K562 (cell line): Measurements from ENCODE around the gene NUP188. TPM values are rescaled to one million over a fixed set of nuclear protein-coding genes. Genes with fewer than 3 reads are reported as not detected.
A peak's percentile ranks its signal among the peaks of the same experiment; 100 is the strongest.

Experiments
- ATAC-seq: fragments of 200-7000 bp; cut with Tn5 transposase; 3 replicates; pipeline ENCODE4 v1.9.1; 2020; ENCODE audit warnings: moderate library complexity
- BruUV-seq: library from RNA; stranded (reverse); fragments of 400-500 nt; replicated peaks from 2 replicates; lab custom pipeline; 2021; lab: Mats Ljungman, UMichigan
- CTCF ChIA-PET: fragments of 300-600 bp; formaldehyde crosslinking; extraction: SDS; loops from one replicate; lab custom pipeline; 2021; ENCODE audit warnings: low intra/inter-chr PET ratio; lab: Yijun Ruan, JAX
- POLR2A ChIA-PET: fragments of 300-600, 350-650 bp; sonication (Branson Sonifier 250); formaldehyde crosslinking; extraction: SDS; loops from one replicate; lab custom pipeline; 2021; ENCODE audit warnings: antibody characterized with exemption, inconsistent platforms; lab: Yijun Ruan, JAX
- DNase-seq, 4 experiments: peaks; one replicate each; pipeline versions ENCODE4 v3.0.0 to v3.0.0-alpha.2; 2011 to 2018; ENCODE audit warnings: low spot score in 3 of 4, mixed read lengths in 3 of 4; ENCODE audit errors: extremely low read depth in 1 of 4
- FAIRE-seq: peaks from 2 replicates; lab custom pipeline; 2011; peaks lifted over from hg19 to GRCh38; lab: Jason Lieb, UNC
- H2AFZ ChIP-seq: 2 replicates; pipeline ENCODE4 v1.6.0; 2011; ENCODE audit warnings: low read depth, low read length, control low read depth, inconsistent platforms
- H3K27ac ChIP-seq: fragments of 200-600 bp; 3 replicates; pipeline ENCODE4 v1.8.0; 2011; ENCODE audit warnings: low read depth, mild to moderate bottlenecking, control low read depth, inconsistent platforms, low read length, moderate library complexity, mixed read lengths; ENCODE audit errors: extremely low read depth
- H3K27me3 ChIP-seq, 2 experiments: fragments of 300-600 bp in 1 of 2; 2 replicates in 1 of 2; 3 replicates in 1 of 2; pipeline versions ENCODE4 v1.6.0 to v1.8.0; 2011; ENCODE audit warnings: inconsistent platforms in 2 of 2, low read length in 2 of 2, mild to moderate bottlenecking in 1 of 2, mixed read lengths in 1 of 2, moderate library complexity in 1 of 2; ENCODE audit not compliant: control insufficient read depth in 2 of 2, insufficient read depth in 2 of 2
- H3K36me3 ChIP-seq: fragments of 300-600 bp; 3 replicates; pipeline ENCODE4 v1.8.0; 2011; ENCODE audit warnings: mild to moderate bottlenecking, low read length, inconsistent platforms; ENCODE audit not compliant: control insufficient read depth, insufficient read depth
- H3K4me1 ChIP-seq, 2 experiments: fragments of 200-600 bp in 1 of 2; replicated peaks in 1 of 2; 2 replicates in 1 of 2; 3 replicates in 1 of 2; pipeline versions ENCODE4 v1.5.1 to v1.8.0; 2011; ENCODE audit warnings: inconsistent platforms in 2 of 2, low read length in 2 of 2, mild to moderate bottlenecking in 1 of 2, mixed read lengths in 1 of 2, moderate library complexity in 1 of 2; ENCODE audit not compliant: control insufficient read depth in 2 of 2, insufficient read depth in 2 of 2
- H3K4me2 ChIP-seq: 2 replicates; pipeline ENCODE4 v1.6.1; 2011; ENCODE audit warnings: low read length, control low read depth, inconsistent platforms, mixed read lengths; ENCODE audit not compliant: insufficient read depth
- H3K4me3 ChIP-seq: fragments of 200-600 bp; sonication (generic), shearing (Covaris generic); 2 replicates; pipeline ENCODE4 v1.5.1; 2016; ENCODE audit warnings: control low read depth, inconsistent platforms
- H3K79me2 ChIP-seq: fragments of 200-600 bp; 3 replicates; pipeline ENCODE4 v1.8.0; 2011; ENCODE audit warnings: low read length, inconsistent platforms; ENCODE audit not compliant: control insufficient read depth, insufficient read depth
- H3K9ac ChIP-seq, 2 experiments: 2 replicates each; pipeline versions ENCODE4 v1.6.0 to v1.6.1; 2011; ENCODE audit warnings: low read depth in 2 of 2, low read length in 2 of 2, control low read depth in 1 of 2, inconsistent platforms in 1 of 2, mild to moderate bottlenecking in 1 of 2, mixed read lengths in 1 of 2; ENCODE audit not compliant: insufficient read depth in 1 of 2
- H3K9me1 ChIP-seq: one replicate; pipeline ENCODE4 v1.6.0; 2011; ENCODE audit warnings: inconsistent platforms, mild to moderate bottlenecking, low read length, moderate library complexity; ENCODE audit not compliant: control insufficient read depth, insufficient read depth
- H3K9me3 ChIP-seq: replicated peaks from 2 replicates; pipeline ENCODE4 v1.5.1; 2011; ENCODE audit warnings: low read depth, low read length, inconsistent platforms; ENCODE audit not compliant: control insufficient read depth, insufficient read depth
- H4K20me1 ChIP-seq: replicated peaks from 2 replicates; pipeline ENCODE4 v1.6.1; 2011; ENCODE audit warnings: low read length, inconsistent platforms, mixed read lengths; ENCODE audit not compliant: control insufficient read depth, insufficient read depth
- ADNP ChIP-seq: fragments of 200-800 bp; sonication (Bioruptor generic); IDR thresholded peaks from 2 replicates; pipeline ENCODE4 v1.6.1; 2016; ENCODE audit warnings: missing genetic modification characterization, missing compliant biosample characterization
- ATF4 ChIP-seq: fragments of 450-650 bp; formaldehyde crosslinking; IDR thresholded peaks from 2 replicates; pipeline ENCODE4 v1.4.0; 2022; ENCODE audit warnings: mild to moderate bottlenecking, moderate library complexity
- BRF2 ChIP-seq: IDR thresholded peaks from 3 replicates; pipeline ENCODE4 v1.6.1; 2011; ENCODE audit warnings: borderline replicate concordance, mild to moderate bottlenecking; ENCODE audit not compliant: insufficient read length, insufficient read depth
- ELK1 ChIP-seq: sonication (generic); formaldehyde crosslinking; IDR thresholded peaks from 2 replicates; pipeline ENCODE4 v1.8.1; 2022; ENCODE audit warnings: missing genetic modification reagents
- HDAC2 ChIP-seq: fragments of 450-650 bp; IDR thresholded peaks from 2 replicates; pipeline ENCODE4 v1.6.1; 2016; ENCODE audit warnings: mild to moderate bottlenecking
- NELFE ChIP-seq: IDR thresholded peaks from 2 replicates; pipeline ENCODE4 v1.6.1; 2011; ENCODE audit warnings: mild to moderate bottlenecking; ENCODE audit not compliant: insufficient read depth, insufficient read length
- SETDB1 ChIP-seq: IDR thresholded peaks from one replicate; pipeline ENCODE4 v1.6.1; 2012; ENCODE audit warnings: low read length, control low read depth, inconsistent platforms
- TEAD2 ChIP-seq: fragments of 450-650 bp; IDR thresholded peaks from 2 replicates; pipeline ENCODE4 v1.6.1; 2016; ENCODE audit warnings: missing genetic modification characterization, control low read depth, missing compliant biosample characterization
- ZNF140 ChIP-seq: fragments of 250-450 bp; sonication (Bioruptor Pico); IDR thresholded peaks from 2 replicates; pipeline ENCODE4 v1.8.0; 2021; ENCODE audit warnings: moderate library complexity, mild to moderate bottlenecking, inconsistent platforms
- ZNF197 ChIP-seq: fragments of 200-800 bp; sonication (Bioruptor generic); IDR thresholded peaks from 2 replicates; pipeline ENCODE4 v1.6.1; 2016; ENCODE audit warnings: low read depth, missing genetic modification characterization, missing compliant biosample characterization
- ZNF324 ChIP-seq: fragments of 250-450 bp; sonication (Bioruptor Pico); IDR thresholded peaks from 2 replicates; pipeline ENCODE4 v1.4.0; 2020; ENCODE audit warnings: mild to moderate bottlenecking
- ZNF431 ChIP-seq: sonication (generic); formaldehyde crosslinking; IDR thresholded peaks from 2 replicates; pipeline ENCODE4 v1.8.0; 2022; ENCODE audit warnings: mild to moderate bottlenecking, missing genetic modification reagents
- ZNF445 ChIP-seq: fragments of 250-450 bp; sonication (Bioruptor Pico); IDR thresholded peaks from 2 replicates; pipeline ENCODE4 v1.4.0; 2020; ENCODE audit warnings: low read depth, mild to moderate bottlenecking, moderate library complexity
- ZNF780A ChIP-seq: fragments of 250-450 bp; sonication (Bioruptor Pico); IDR thresholded peaks from 2 replicates; pipeline ENCODE4 v1.5.0; 2021; ENCODE audit warnings: mild to moderate bottlenecking
- WGBS: fragments of 100-300 bp; shearing (Covaris generic); methylation state at CpG from one replicate; pipeline ENCODE4 v1.1.6; 2016; ENCODE audit warnings: low coverage, mixed read lengths; ENCODE audit not compliant: insufficient coverage; ENCODE audit errors: missing lambda C conversion rate; 5-methylcytosine and 5-hydroxymethylcytosine counted together
- in situ Hi-C: fragments of 300-500 bp; cut with MboI; formaldehyde crosslinking; loops from 4 replicates; pipeline ENCODE4 v1.15.0; 2018; ENCODE audit warnings: inconsistent platforms, mixed read lengths
- intact Hi-C: fragments of 100-400 bp; cut with micrococcal nuclease; formaldehyde crosslinking; loops from 2 replicates; pipeline ENCODE4 v1.14.2; 2022
- polyA plus RNA-seq, 8 experiments: library from polyadenylated mRNA; depleted of rRNA in 4 of 8; stranded (reverse) in 5 of 8; unstranded in 3 of 8; fragments of >200 nt; fragmentation: Nextera tagmentation in 2 of 8; fragmentation: Illumina TruSeq in 1 of 8; extraction: Ambion mirVana in 2 of 8; extraction: Trizol in 1 of 8; gene quantifications; 2 replicates each; pipeline versions ENCODE4 v1.2.1 to v1.2.3, GENCODE V29; 2011 to 2014; ENCODE audit warnings: inconsistent platforms in 1 of 8, missing spikeins in 1 of 8
- total RNA-seq, 7 experiments: library from RNA; depleted of rRNA in 6 of 7; stranded (reverse); fragments of >200 nt in 6 of 7; fragmentation: Illumina TruSeq in 2 of 7; extraction: Trizol in 2 of 7; gene quantifications; 2 replicates each; pipeline versions ENCODE4 v1.2.1 to v1.2.3, GENCODE V29; 2011 to 2021; ENCODE audit warnings: low replicate concordance in 1 of 7
- TF ChIP-seq, protein P1 (sequence below): fragments of 250-450 bp; sonication (Bioruptor Pico); IDR thresholded peaks from 2 replicates; pipeline ENCODE4 v1.8.0; 2022; ENCODE audit warnings: inconsistent platforms

The NUP188 gene
- total and polyA plus RNA-seq, 9 of the 15 experiments (the other 6 are each of a cell fraction or from before 2014, with no cell fraction given) = 11.7 to 135 (median 70.6) TPM

DNA sequence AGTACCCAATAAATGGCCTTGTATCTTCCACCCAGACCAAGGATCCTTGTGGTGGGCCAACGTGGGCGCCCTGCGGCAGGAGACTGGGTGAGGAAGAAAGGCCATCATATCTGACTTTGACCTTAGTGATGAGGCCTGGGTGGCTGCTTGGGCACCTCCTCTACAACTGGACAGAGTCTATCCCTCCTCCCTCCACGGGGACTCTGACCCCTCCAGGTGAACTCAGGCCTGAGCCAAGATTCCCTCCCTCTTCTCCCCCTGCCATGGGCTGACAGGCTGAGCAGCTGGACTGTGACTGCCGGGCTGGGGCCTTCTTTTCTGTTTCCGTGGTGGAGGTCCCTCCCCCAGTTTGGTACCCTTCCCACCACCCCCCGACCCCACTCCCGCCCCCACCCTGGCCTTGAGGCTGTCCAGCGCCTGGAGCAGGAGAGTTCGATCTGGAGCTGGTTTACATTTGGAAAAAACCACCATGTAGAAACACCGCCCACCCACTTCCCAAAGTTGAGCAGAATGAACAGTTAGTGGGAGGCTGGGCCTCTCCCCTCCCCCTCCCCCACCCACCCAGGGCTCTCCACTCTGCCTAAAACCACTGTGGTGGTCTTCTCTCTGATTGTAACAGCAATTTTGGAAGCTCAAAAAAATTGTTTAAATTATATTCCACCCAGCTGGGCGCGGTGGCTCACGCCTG, 28.0 kb upstream of the NUP188 start:
- DNase-seq (no peak), FAIRE-seq (no peak), ATAC-seq (no peak)
- peaks cover under 1 to 31% of the 10 kb centered on the region in 2 experiments; a peak in 4 of 5 replicates for H3K4me1 ChIP-seq
- no peaks in the 10 kb centered on the region for H3K9me1 ChIP-seq
- H3K9ac ChIP-seq = peak overlapping the region in 1 of 2 experiments; percentile 78; a peak in 2 of 4 replicates
- POLR2A ChIA-PET = interaction anchor here (0.5 to 0.8 kb wide), 2 partner anchors 11 to 764 kb away, joined by 3 read pairs; no protein-coding TSS in a partner anchor
- no TSS peak for BruUV-seq
- H3K27me3 ChIP-seq = no peaks in the 10 kb centered on the region
- WGBS = 73% methylated on average over 7 of the region's 14 CpGs
- TF ChIP-seq ATF4 (no peak), ADNP (tag) (no peak), TEAD2 (tag) (no peak), ZNF431 (CRISPR knock-in tag) (no peak), BRF2 (no peak), HDAC2 (no peak), ZNF140 (CRISPR knock-in tag) (no peak), NELFE (no peak), SETDB1 (no peak), ZNF197 (CRISPR knock-in tag) (no peak), ELK1 (CRISPR knock-in tag) (no peak), ZNF780A (CRISPR knock-in tag) (no peak), ZNF324 (no peak), ZNF445 (CRISPR knock-in tag) (no peak)
- TF ChIP-seq, protein P1, sequence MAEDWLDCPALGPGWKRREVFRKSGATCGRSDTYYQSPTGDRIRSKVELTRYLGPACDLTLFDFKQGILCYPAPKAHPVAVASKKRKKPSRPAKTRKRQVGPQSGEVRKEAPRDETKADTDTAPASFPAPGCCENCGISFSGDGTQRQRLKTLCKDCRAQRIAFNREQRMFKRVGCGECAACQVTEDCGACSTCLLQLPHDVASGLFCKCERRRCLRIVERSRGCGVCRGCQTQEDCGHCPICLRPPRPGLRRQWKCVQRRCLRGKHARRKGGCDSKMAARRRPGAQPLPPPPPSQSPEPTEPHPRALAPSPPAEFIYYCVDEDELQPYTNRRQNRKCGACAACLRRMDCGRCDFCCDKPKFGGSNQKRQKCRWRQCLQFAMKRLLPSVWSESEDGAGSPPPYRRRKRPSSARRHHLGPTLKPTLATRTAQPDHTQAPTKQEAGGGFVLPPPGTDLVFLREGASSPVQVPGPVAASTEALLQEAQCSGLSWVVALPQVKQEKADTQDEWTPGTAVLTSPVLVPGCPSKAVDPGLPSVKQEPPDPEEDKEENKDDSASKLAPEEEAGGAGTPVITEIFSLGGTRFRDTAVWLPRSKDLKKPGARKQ (CRISPR knock-in tag) = no peak
- no peak overlapping the region for H3K4me3 ChIP-seq
- no peaks in the 10 kb centered on the region for H4K20me1 ChIP-seq
- peaks cover 28% of the 10 kb centered on the region; the same call in 2 of the 3 replicates for H3K36me3 ChIP-seq
- no peak overlapping the region for H3K4me2 ChIP-seq
- no peaks in the 10 kb centered on the region for H3K9me3 ChIP-seq
- H3K79me2 ChIP-seq = no peaks in the 10 kb centered on the region
- H2AFZ ChIP-seq = no peak overlapping the region
- CTCF ChIA-PET = no interaction called here
- H3K27ac ChIP-seq = no peak overlapping the region
- intact Hi-C loops = no loop called here
- in situ Hi-C loops = no loop called here
